H54 (cell line): ENCODE measurements around the gene CCL27.

ENCODE experiments used
- DNase-seq: peaks from one replicate; pipeline ENCODE4 v3.0.0; 2011; ENCODE audit warnings: low spot score, mixed read lengths; ENCODE audit not compliant: insufficient read length
- FAIRE-seq: peaks from 3 replicates; lab custom pipeline; 2011; peaks lifted over from hg19 to GRCh38; lab: Jason Lieb, UNC
- POLR2A ChIP-seq: IDR thresholded peaks from 2 replicates; pipeline ENCODE4 v1.6.1; 2011; ENCODE audit warnings: low read depth, mild to moderate bottlenecking, low read length

Gene CCL27

GRCh38 chr9:34662526-34663302, at the start of gene CCL27:
Gene CCL27, minus strand, starts transcription at chr9:34662657. Its CDS starts 24 bp downstream, at chr9:34662633.
- TF ChIP-seq POLR2A, result no peak

GRCh38 chr9:34712140-34712539, 49.7 kb upstream of the CCL27 start:
- no peak for TF ChIP-seq POLR2A
- FAIRE-seq, result no peak

More at GRCh38 chr9:34662526-34663302, at the start of gene CCL27:
- no peak for DNase-seq
- FAIRE-seq, result no peak

GRCh38 chr9:34710023-34710422, 47.6 kb upstream of the CCL27 start, which contains the start of gene CCL21:
Gene CCL21, minus strand, starts transcription at chr9:34710136. Its CDS starts 70 bp downstream, at chr9:34710066.
- TF ChIP-seq POLR2A, result no peak
- no peak for FAIRE-seq
- DNase-seq, result no peak

More at GRCh38 chr9:34712140-34712539, 49.7 kb upstream of the CCL27 start:
- DNase-seq, result no peak

GRCh38 chr9:34709196-34709978, 46.9 kb upstream of the CCL27 start:
- DNase-seq, result no peak
- no peak for TF ChIP-seq POLR2A
- no peak for FAIRE-seq

GRCh38 chr9:34707130-34707529, 44.7 kb upstream of the CCL27 start:
- DNase-seq (no peak), FAIRE-seq (no peak)
- TF ChIP-seq POLR2A, result no peak

GRCh38 chr9:34701769-34702736, 39.6 kb upstream of the CCL27 start:
- DNase-seq, result peak; percentile 83
- TF ChIP-seq POLR2A, result no peak
- peak; percentile 48 for FAIRE-seq

- FAIRE-seq (no peak), DNase-seq (peak; percentile 70)
- TF ChIP-seq POLR2A, result no peak
These were observed 38.7 kb upstream of the CCL27 start for GRCh38 chr9:34701023-34701768.

GRCh38 chr9:34694811-34695210, 32.4 kb upstream of the CCL27 start:
- no peak for DNase-seq
- FAIRE-seq, result no peak
- TF ChIP-seq POLR2A, result no peak

- FAIRE-seq (no peak), DNase-seq (no peak)
- TF ChIP-seq POLR2A, result no peak
These were observed 31.1 kb upstream of the CCL27 start for GRCh38 chr9:34693560-34693959.

- FAIRE-seq, result no peak
- no peak for TF ChIP-seq POLR2A
These were observed 29.5 kb upstream of the CCL27 start for GRCh38 chr9:34691936-34692315.

GRCh38 chr9:34690983-34691935, 28.8 kb upstream of the CCL27 start, which contains the start of gene CCL19:
Gene CCL19, minus strand, starts transcription at chr9:34691276. Its CDS starts 137 bp downstream, at chr9:34691139.
- FAIRE-seq, result no peak

More at GRCh38 chr9:34691936-34692315, 29.5 kb upstream of the CCL27 start:
- DNase-seq, result no peak

More at GRCh38 chr9:34690983-34691935, 28.8 kb upstream of the CCL27 start, which contains the start of gene CCL19:
- no peak for DNase-seq
- no peak for TF ChIP-seq POLR2A
